ENCODE data around the gene HNRNPL. TPM values are rescaled to one million over a fixed set of nuclear protein-coding genes. Genes with fewer than 3 reads are reported as not detected.
"Not testable (repeated sequence)": the region's sequence is repeated elsewhere in the genome, so short reads cannot be mapped to it uniquely, and the experiment has no call there.

Gene HNRNPL
- total RNA-seq, 1 experiment from 2014 or later: 749 TPM

GRCh38 chr19:38816131-38816750, 33.5 kb downstream of the HNRNPL start:
- no TSS peak for BruUV-seq (replicated peaks)
- in situ Hi-C loops (cut with HindIII; ENCODE audit: low pct_unique_long_range_greater_than_20kb, low sequenced_read_pairs): no loop called here

DNA sequence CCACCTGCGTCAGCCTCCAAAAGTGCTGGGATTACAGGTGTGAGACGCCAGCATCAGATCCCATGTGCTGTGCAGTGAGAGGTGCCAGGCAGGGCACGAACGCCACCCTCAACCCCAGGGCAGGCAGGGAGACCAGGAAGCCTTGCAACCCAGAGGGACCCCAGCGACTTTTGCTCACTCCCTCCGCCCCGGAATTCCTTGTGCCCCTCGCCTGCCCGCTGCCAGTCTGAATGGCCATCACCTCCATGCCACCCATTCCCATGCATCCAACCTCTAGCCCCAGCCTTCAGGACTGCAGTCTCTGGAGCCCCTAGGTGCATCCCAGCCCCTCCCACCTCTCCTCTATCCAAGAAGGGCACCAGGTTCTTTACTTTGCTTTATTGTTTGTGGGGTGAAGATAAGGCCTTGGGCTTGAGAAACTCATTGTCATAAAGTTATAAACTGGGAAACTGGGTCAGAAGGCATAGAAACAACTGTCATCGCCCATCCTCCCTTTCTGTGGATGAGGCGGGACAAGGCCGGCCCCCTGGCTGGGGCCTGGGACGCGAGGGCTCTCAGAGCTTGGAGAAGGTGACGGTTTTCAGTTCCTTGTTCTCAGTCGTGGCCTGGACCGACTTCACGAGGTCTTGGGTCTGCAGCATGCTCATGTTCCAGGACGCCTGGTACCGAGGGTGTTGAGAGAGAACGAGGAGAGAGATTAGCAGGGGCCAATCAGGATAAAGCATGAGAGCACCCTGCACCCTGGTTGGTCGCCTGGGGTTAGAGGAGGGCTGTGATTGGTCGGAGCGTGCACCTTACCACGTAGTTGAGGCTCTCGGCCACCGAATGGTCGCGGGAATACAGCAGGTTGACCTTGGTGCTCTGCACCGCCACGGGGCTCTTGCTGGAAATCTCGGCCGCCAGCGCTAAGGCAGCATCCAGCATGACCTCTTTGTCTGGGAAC, 34.5 kb downstream of the HNRNPL start:
- CTCF ChIA-PET: interaction anchor here (0.6 kb wide), 1 partner anchor 23 kb away, joined by 3 read pairs; no protein-coding TSS in a partner anchor
- peaks cover 8% of the 10 kb centered on the region; the same call in 1 of the 2 replicates for H3K36me3 ChIP-seq (ENCODE audit: control insufficient read depth, insufficient read depth, low read length)
- no peak overlapping the region for H3K4me3 ChIP-seq (ENCODE audit: low read depth in 2 of 2, low read length in 2 of 2)
- TF ChIP-seq POLR2AphosphoS5 (IDR thresholded peaks at IDR 0.05; ENCODE audit: low read depth, low read length): peak; percentile 12; the same call in 1 of the 2 replicates
- TF ChIP-seq TCF7L2 (IDR thresholded peaks at IDR 0.05; ENCODE audit: low read depth, low read length): no peak
- TF ChIP-seq REST (IDR thresholded peaks at IDR 0.05; ENCODE audit: insufficient read depth in 1 of 2, low read depth in 2 of 2, low read length in 1 of 2): no peak
- TF ChIP-seq CTCF (IDR thresholded peaks at IDR 0.05): no peak
- no peak for TF ChIP-seq SIN3A (IDR thresholded peaks at IDR 0.05; ENCODE audit: borderline replicate concordance, insufficient read depth, low read depth, low read length)
- no peaks in the 10 kb centered on the region for H3K9me3 ChIP-seq (ENCODE audit: control insufficient read depth, insufficient read depth, low read depth, low read length)
- no peaks in the 10 kb centered on the region for H3K27me3 ChIP-seq (ENCODE audit: control insufficient read depth, insufficient read depth, low read length)
- DNase-seq (ENCODE audit: low read depth, low spot score) (no peak), ATAC-seq (peak; percentile 13)
- intact Hi-C loops (cut with micrococcal nuclease; ENCODE audit: unreplicated experiment) (no loop called here), in situ Hi-C loops (cut with HindIII; ENCODE audit: low pct_unique_long_range_greater_than_20kb, low sequenced_read_pairs) (no loop called here)
- BruUV-seq (replicated peaks): TSS peak; percentile 86
- POLR2A ChIA-PET: interaction anchor here (1.4 kb wide), 1 partner anchor 15 kb away, joined by 3 read pairs; no protein-coding TSS in a partner anchor
- H3K27ac ChIP-seq (ENCODE audit: low read length): no peak overlapping the region
- H3K4me1 ChIP-seq (ENCODE audit: control insufficient read depth, insufficient read depth, low read length): peaks cover 8% of the 10 kb centered on the region

More at GRCh38 chr19:38816131-38816750, 33.5 kb downstream of the HNRNPL start:
- Histone ChIP-seq H3K27ac (ENCODE audit: low read length) (no peak overlapping the region), H3K27me3 (ENCODE audit: control insufficient read depth, insufficient read depth, low read length) (no peaks in the 10 kb centered on the region), H3K4me1 (ENCODE audit: control insufficient read depth, insufficient read depth, low read length) (peaks cover 8% of the 10 kb centered on the region), H3K36me3 (ENCODE audit: control insufficient read depth, insufficient read depth, low read length) (peaks cover 8% of the 10 kb centered on the region; the same call in 1 of the 2 replicates), H3K9me3 (ENCODE audit: control insufficient read depth, insufficient read depth, low read depth, low read length) (no peaks in the 10 kb centered on the region), H3K4me3 (ENCODE audit: low read depth in 2 of 2, low read length in 2 of 2) (no peak overlapping the region)
- no peak for ATAC-seq
- TF ChIP-seq REST (IDR thresholded peaks at IDR 0.05; ENCODE audit: insufficient read depth in 1 of 2, low read depth in 2 of 2, low read length in 1 of 2): no peak
- 0 out of 2 replicates have a peak, but pooled peaks have one; percentile 12 for TF ChIP-seq POLR2AphosphoS5 (IDR thresholded peaks at IDR 0.05; ENCODE audit: low read depth, low read length)
- DNase-seq (ENCODE audit: low read depth, low spot score): no peak
- CTCF ChIA-PET: interaction anchor here (1.6 kb wide), 1 partner anchor 47 kb away, joined by 4 read pairs; no protein-coding TSS in a partner anchor
- intact Hi-C loops (cut with micrococcal nuclease; ENCODE audit: unreplicated experiment): no loop called here
- POLR2A ChIA-PET: no interaction called here

DNA sequence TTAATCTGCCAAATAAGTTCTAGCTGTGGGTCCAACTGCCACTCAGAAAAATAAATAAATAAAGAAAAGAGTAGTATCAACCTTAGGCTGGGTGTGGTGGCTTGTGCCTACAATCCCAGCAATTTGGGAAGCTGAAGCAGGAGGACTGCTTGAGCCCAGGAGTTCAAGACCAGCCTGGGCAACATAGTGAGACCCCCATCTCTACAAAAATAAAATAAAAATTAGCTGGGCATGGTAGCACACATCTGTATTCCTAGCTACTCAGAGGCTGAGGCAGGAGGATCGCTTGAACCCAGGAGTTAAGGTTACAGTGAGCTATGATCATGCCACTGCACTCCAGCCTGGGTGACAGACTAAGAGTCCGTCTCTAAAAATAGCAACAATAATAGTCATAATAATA, 35.9 kb downstream of the HNRNPL start:
- H3K36me3 ChIP-seq (ENCODE audit: control insufficient read depth, insufficient read depth, low read length); H3K9me3 ChIP-seq (ENCODE audit: control insufficient read depth, insufficient read depth, low read depth, low read length); ATAC-seq; H3K4me3 ChIP-seq (ENCODE audit: low read depth in 2 of 2, low read length in 2 of 2); H3K27ac ChIP-seq (ENCODE audit: low read length); intact Hi-C loops (cut with micrococcal nuclease; ENCODE audit: unreplicated experiment); in situ Hi-C loops (cut with HindIII; ENCODE audit: low pct_unique_long_range_greater_than_20kb, low sequenced_read_pairs); DNase-seq (ENCODE audit: low read depth, low spot score); BruUV-seq (replicated peaks); H3K4me1 ChIP-seq (ENCODE audit: control insufficient read depth, insufficient read depth, low read length); H3K27me3 ChIP-seq (ENCODE audit: control insufficient read depth, insufficient read depth, low read length): not testable (repeated sequence)
- ChIA-PET CTCF (interaction anchor here (0.7 kb wide), 2 partner anchors 117 to 299 kb away, joined by 3 to 4 read pairs; partner anchors contain the start of gene MRPS12), POLR2A (interaction anchor here (0.6 to 1.4 kb wide), 10 partner anchors 17 to 1338 kb away, joined by 3 to 19 read pairs (median 6); no protein-coding TSS in a partner anchor)

Measured in Panc1 (cell line).